ENCODE data around the gene MSANTD2.

Gene MSANTD2

GRCh38 chr11:124760205-124760652, 40.0 kb downstream of the MSANTD2 start:
- TF ChIP-seq, protein P1, sequence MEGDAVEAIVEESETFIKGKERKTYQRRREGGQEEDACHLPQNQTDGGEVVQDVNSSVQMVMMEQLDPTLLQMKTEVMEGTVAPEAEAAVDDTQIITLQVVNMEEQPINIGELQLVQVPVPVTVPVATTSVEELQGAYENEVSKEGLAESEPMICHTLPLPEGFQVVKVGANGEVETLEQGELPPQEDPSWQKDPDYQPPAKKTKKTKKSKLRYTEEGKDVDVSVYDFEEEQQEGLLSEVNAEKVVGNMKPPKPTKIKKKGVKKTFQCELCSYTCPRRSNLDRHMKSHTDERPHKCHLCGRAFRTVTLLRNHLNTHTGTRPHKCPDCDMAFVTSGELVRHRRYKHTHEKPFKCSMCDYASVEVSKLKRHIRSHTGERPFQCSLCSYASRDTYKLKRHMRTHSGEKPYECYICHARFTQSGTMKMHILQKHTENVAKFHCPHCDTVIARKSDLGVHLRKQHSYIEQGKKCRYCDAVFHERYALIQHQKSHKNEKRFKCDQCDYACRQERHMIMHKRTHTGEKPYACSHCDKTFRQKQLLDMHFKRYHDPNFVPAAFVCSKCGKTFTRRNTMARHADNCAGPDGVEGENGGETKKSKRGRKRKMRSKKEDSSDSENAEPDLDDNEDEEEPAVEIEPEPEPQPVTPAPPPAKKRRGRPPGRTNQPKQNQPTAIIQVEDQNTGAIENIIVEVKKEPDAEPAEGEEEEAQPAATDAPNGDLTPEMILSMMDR (IDR thresholded peaks at IDR 0.05), result no peak

DNA sequence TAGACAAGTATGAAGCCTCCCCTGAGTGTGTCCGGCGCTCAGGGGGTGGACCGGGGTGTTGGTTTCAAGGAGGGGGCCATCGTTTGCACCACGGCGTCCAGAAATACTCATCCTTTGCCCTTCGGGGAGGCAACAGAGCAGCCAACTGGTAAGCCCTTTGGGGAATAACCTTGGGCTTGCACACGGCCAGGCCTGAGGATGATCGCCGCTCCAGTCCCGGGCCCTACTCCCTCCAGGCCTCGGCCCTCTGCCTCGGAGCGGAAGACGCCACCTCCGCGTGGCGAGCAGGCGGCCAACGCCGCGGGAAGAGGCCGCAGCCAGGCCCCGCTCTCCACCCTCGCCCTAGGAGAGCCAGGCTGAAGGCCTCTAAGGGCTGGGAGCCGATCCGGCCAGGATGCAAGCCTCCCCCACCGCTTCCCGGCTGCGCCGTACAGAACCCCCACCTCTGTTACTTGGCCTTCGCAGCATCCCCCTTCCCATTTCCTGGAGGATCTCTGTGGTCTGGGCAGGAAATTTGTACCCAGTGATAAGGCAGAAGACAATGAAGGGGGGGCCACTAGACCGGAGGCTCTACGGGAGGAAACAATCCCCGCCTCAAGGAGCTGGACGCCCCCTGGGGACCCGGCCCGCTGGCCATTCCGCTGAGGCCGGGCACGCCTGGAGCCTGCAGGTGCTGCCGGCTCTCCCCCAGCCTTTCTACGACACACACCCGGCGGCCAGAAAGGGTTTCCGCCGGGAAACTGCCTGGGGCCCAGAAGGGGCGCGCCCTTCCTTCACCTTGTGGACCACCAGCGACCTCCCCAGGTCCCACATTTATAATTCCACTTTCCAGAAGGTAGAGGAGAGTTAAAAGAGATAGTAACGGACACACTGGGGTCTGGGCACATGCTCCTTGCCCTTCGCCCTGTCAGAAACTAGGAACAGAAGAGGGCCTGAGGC, 40.7 kb downstream of the MSANTD2 start:
- TF ChIP-seq, protein P1 (IDR thresholded peaks at IDR 0.05), result no peak

DNA sequence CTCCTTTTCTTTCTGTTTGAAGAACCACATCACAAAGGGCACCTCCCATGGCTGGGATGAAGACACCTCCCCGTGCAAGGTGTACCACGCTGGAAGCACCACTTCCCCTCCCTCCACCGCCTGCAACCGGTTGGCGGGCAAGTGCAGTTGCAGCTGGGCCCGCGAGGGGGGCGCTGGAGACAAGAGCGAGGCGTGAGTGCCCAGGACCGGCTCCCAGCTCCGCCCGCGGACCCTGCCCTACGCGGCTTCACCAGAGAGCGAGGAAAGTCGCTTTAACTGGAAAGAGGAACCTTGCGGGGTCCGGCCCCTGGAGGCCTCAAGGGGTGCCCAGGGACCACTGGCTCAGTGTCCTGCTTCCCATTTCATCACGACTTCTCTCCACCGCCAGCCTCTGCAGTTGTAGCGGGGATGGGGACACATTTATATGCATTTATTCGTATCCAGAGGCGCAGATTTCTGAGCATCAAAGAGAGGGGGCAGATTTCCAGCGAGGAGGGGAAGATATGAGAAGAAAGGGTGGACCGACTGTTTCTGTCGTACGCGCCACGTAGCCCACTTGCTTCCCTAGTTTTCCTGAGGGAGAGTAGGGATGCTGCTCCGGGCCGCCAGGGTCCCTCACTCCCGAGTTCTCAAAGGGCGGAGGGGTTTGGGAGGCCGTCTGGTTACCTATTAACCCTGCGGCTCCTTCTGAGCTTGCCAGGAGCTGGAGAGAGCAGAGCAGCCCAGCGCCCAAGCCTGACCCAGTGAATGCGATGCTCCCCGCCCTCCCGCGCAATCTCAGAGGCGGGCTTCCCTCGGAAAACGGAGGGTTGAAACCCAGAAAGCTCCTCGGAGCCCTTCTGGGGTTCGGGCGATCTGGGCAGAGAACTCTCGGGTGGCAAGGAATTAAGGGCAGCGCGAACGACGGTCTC, 41.6 kb downstream of the MSANTD2 start:
- TF ChIP-seq, protein P1 (IDR thresholded peaks at IDR 0.05), result no peak

DNA sequence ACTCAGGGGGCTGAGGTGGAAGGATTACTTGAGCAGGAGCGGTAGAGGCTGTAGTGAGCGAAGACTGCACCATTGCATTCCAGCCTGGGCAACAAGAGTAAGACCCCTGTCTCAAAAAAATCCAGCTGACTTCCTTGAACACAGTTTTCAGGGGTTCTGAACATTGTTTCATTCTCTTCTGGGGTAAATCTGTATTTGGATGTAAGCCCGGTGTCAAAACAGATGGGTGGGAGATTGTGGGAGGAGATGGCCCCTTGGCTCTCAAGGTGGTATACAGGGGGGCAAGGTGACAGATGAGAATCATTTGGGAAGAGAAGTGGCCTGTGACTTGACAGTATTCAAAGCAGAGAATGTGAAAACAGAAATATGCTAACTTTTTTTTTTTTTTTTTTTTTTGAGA, 42.9 kb downstream of the MSANTD2 start:
- TF ChIP-seq, protein P1 (IDR thresholded peaks at IDR 0.05), result no peak

DNA sequence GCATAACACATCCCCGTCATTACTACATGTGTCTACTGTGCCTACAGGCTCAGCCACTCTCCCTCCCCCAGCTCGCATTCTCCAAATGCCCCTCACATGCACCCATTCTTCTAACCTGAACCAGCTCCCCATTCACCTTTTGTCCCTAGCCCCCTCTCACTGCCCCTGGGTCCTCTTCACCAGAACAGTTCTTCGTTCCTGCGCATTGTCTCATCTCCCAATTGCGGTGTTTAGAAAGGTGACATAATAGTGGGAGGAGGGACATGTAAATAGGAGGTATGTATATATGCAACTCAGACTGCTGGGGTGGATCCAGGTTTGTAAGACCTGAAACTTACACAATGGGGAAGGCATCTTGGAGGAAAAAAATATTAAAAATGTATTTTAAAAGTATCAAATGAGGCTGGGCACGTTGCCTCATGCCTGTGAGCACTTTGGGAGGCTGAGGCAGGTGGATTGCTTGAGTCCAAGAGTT, 43.4 kb downstream of the MSANTD2 start:
- TF ChIP-seq, protein P1 (IDR thresholded peaks at IDR 0.05), result no peak

GRCh38 chr11:124756033-124756752, 44.0 kb downstream of the MSANTD2 start:
- TF ChIP-seq, protein P1 (IDR thresholded peaks at IDR 0.05), result no peak

DNA sequence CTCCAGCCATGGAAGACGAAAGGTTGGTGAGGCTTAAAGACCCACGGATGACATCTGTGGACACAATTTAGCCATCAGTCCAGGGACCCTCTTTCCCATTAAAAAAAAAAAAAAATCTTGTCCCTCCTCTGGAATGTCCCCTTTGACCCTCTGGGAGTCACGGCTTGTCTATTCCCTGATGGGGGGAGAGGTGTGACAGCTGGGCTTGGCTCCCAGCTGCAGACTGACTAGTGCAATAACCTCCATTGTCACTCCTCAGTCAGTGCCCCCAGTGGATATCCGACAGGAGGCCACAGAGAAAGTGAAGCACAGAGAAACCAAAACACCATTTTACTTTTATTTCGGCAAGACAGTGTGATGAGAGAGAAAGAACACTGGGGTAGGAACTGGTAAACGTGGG, 45.5 kb downstream of the MSANTD2 start:
- TF ChIP-seq, protein P1 (IDR thresholded peaks at IDR 0.05), result no peak
